ENCODE data around the gene ESCO1. TPM values are rescaled to one million over a fixed set of nuclear protein-coding genes. Genes with fewer than 3 reads are reported as not detected.

The ESCO1 gene
- total and polyA plus RNA-seq, 2 of the 13 experiments (the other 11 are each of a cell fraction or from before 2014, with no cell fraction given), result 6.3 to 19.4 TPM

DNA sequence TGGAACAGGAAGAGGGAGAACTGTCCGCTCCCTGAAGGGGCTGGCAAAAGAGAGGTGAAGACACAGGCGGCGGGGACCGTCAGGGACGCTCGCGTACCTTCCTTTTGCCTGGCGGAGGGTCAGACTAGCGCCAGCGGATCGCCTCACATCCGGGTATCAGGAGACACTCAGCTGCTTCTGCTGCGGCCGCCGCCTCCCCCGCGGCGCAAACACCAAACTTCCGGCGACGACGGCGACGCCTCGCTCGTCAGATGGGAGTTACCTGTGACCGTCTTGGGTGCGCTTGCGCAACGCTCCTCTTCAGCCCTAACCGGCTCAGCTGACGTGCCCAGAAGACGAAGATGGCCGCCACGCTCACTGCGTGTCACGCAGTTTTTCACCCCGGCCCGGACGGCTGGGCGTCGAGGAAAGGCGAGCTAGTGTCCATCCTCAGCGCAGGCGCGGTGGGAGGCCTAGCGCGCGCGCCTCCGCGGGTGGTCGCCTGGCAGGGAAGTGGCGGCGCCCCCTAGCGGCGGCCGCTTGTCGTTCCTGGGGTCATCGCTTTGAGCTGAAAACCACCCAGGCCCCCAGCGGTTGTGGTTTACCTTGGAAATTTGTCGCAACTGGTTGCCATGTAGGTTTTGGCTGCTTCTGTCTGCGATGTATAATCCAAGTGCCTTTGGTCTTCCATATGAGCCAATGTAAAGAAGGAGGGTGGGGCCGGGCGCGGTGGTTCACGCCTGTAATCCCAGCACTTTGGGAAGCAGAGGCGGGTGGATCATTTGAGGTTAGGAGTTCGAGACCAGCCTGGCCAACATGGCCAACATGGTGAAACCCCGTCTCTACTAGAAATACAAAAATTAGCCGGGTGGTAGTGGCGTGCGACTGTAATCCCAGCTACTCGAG, at the start of gene ESCO1 (continued):
- peak; percentile 97 for TF ChIP-seq YEATS4 (CRISPR knock-in tag; IDR thresholded peaks at IDR 0.05; ENCODE audit: borderline replicate concordance)
- TF ChIP-seq ZSCAN12 (CRISPR knock-in tag; IDR thresholded peaks at IDR 0.05), result 0 out of 2 replicates have a peak, but pooled peaks have one; percentile 42
- TF ChIP-seq, protein P1, sequence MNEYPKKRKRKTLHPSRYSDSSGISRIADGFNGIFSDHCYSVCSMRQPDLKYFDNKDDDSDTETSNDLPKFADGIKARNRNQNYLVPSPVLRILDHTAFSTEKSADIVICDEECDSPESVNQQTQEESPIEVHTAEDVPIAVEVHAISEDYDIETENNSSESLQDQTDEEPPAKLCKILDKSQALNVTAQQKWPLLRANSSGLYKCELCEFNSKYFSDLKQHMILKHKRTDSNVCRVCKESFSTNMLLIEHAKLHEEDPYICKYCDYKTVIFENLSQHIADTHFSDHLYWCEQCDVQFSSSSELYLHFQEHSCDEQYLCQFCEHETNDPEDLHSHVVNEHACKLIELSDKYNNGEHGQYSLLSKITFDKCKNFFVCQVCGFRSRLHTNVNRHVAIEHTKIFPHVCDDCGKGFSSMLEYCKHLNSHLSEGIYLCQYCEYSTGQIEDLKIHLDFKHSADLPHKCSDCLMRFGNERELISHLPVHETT (CRISPR knock-in tag; conservative IDR thresholded peaks at IDR 0.05), result peak; percentile 62
- peak; percentile 91 for TF ChIP-seq SNAPC2 (CRISPR knock-in tag; IDR thresholded peaks at IDR 0.05)
- TF ChIP-seq, protein P2, sequence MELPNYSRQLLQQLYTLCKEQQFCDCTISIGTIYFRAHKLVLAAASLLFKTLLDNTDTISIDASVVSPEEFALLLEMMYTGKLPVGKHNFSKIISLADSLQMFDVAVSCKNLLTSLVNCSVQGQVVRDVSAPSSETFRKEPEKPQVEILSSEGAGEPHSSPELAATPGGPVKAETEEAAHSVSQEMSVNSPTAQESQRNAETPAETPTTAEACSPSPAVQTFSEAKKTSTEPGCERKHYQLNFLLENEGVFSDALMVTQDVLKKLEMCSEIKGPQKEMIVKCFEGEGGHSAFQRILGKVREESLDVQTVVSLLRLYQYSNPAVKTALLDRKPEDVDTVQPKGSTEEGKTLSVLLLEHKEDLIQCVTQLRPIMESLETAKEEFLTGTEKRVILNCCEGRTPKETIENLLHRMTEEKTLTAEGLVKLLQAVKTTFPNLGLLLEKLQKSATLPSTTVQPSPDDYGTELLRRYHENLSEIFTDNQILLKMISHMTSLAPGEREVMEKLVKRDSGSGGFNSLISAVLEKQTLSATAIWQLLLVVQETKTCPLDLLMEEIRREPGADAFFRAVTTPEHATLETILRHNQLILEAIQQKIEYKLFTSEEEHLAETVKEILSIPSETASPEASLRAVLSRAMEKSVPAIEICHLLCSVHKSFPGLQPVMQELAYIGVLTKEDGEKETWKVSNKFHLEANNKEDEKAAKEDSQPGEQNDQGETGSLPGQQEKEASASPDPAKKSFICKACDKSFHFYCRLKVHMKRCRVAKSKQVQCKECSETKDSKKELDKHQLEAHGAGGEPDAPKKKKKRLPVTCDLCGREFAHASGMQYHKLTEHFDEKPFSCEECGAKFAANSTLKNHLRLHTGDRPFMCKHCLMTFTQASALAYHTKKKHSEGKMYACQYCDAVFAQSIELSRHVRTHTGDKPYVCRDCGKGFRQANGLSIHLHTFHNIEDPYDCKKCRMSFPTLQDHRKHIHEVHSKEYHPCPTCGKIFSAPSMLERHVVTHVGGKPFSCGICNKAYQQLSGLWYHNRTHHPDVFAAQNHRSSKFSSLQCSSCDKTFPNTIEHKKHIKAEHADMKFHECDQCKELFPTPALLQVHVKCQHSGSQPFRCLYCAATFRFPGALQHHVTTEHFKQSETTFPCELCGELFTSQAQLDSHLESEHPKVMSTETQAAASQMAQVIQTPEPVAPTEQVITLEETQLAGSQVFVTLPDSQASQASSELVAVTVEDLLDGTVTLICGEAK (IDR thresholded peaks at IDR 0.05), result no peak
- TF ChIP-seq, protein P2 (CRISPR knock-in tag; IDR thresholded peaks at IDR 0.05), result peak; percentile 41; the same call in 1 of the 2 replicates
- TF ChIP-seq ZNF501 (CRISPR knock-in tag; IDR thresholded peaks at IDR 0.05), result peak; percentile 91
- TF ChIP-seq XBP1 (CRISPR knock-in tag; IDR thresholded peaks at IDR 0.05), result no peak
- peak; percentile 91 for TF ChIP-seq HDAC2 (CRISPR knock-in tag; IDR thresholded peaks at IDR 0.05)
- peak; percentile 79 for TF ChIP-seq ASH2L (IDR thresholded peaks at IDR 0.05; ENCODE audit: insufficient read length, low read depth, low read length)
- TF ChIP-seq ZNF563 (CRISPR knock-in tag; IDR thresholded peaks at IDR 0.05), result peak; percentile 84
- no peak for TF ChIP-seq SCMH1 (CRISPR knock-in tag; IDR thresholded peaks at IDR 0.05; ENCODE audit: borderline replicate concordance)
- no peak for TF ChIP-seq SATB2 (CRISPR knock-in tag; IDR thresholded peaks at IDR 0.05)
- TF ChIP-seq, protein P3, sequence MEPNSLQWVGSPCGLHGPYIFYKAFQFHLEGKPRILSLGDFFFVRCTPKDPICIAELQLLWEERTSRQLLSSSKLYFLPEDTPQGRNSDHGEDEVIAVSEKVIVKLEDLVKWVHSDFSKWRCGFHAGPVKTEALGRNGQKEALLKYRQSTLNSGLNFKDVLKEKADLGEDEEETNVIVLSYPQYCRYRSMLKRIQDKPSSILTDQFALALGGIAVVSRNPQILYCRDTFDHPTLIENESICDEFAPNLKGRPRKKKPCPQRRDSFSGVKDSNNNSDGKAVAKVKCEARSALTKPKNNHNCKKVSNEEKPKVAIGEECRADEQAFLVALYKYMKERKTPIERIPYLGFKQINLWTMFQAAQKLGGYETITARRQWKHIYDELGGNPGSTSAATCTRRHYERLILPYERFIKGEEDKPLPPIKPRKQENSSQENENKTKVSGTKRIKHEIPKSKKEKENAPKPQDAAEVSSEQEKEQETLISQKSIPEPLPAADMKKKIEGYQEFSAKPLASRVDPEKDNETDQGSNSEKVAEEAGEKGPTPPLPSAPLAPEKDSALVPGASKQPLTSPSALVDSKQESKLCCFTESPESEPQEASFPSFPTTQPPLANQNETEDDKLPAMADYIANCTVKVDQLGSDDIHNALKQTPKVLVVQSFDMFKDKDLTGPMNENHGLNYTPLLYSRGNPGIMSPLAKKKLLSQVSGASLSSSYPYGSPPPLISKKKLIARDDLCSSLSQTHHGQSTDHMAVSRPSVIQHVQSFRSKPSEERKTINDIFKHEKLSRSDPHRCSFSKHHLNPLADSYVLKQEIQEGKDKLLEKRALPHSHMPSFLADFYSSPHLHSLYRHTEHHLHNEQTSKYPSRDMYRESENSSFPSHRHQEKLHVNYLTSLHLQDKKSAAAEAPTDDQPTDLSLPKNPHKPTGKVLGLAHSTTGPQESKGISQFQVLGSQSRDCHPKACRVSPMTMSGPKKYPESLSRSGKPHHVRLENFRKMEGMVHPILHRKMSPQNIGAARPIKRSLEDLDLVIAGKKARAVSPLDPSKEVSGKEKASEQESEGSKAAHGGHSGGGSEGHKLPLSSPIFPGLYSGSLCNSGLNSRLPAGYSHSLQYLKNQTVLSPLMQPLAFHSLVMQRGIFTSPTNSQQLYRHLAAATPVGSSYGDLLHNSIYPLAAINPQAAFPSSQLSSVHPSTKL (CRISPR knock-in tag; IDR thresholded peaks at IDR 0.05), result peak; percentile 84; the same call in 1 of the 2 replicates
